Measurements from ENCODE around the gene XXYLT1. TPM values are rescaled to one million over a fixed set of nuclear protein-coding genes. Genes with fewer than 3 reads are reported as not detected.

Gene XXYLT1
- total and polyA plus RNA-seq, 12 donors, result 6.2 to 14.6 (median 9.3) TPM

DNA sequence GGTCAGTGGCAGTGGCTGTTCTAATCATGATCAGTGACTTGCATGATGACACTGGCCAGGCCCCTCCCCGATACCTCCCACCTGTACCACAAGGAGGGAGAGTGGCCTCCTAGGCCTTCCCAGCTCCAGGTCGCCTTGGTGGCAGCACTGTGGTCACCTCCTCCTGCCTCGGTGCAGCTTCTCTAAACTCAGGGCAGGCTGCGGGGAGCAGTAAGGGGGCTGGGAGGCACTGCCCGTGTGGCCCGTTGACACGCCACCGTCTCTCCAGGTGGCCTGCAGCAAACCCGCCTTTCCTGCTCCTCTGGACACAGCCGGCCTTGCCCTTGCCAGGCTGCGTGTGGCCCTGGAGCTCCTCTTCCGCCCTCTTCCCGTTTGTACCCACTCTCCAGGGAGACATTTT is 184.1 kb downstream of the XXYLT1 start:
- TF ChIP-seq POLR2A (IDR thresholded peaks at IDR 0.05), result no peak
- TF ChIP-seq, protein P1, sequence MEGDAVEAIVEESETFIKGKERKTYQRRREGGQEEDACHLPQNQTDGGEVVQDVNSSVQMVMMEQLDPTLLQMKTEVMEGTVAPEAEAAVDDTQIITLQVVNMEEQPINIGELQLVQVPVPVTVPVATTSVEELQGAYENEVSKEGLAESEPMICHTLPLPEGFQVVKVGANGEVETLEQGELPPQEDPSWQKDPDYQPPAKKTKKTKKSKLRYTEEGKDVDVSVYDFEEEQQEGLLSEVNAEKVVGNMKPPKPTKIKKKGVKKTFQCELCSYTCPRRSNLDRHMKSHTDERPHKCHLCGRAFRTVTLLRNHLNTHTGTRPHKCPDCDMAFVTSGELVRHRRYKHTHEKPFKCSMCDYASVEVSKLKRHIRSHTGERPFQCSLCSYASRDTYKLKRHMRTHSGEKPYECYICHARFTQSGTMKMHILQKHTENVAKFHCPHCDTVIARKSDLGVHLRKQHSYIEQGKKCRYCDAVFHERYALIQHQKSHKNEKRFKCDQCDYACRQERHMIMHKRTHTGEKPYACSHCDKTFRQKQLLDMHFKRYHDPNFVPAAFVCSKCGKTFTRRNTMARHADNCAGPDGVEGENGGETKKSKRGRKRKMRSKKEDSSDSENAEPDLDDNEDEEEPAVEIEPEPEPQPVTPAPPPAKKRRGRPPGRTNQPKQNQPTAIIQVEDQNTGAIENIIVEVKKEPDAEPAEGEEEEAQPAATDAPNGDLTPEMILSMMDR (IDR thresholded peaks at IDR 0.05), result no peak
- 83 to 95% (median 93%) methylated on average over 9 to 13 of the region's 13 CpGs for WGBS, 4 donors
- no peaks in the 10 kb centered on the region for H3K9me3 ChIP-seq (replicated peaks in 1 of 3)
- intact Hi-C loops (cut with DNase I), result no loop called here
- no peak overlapping the region for H3K4me3 ChIP-seq
- no peaks in the 10 kb centered on the region for H3K36me3 ChIP-seq (replicated peaks in 1 of 2)
- no peaks in the 10 kb centered on the region for H3K27me3 ChIP-seq
- DNase-seq, result no peak
- H3K4me1 ChIP-seq (replicated peaks in 1 of 2), result no peaks in the 10 kb centered on the region
- H3K27ac ChIP-seq, result no peak overlapping the region

DNA sequence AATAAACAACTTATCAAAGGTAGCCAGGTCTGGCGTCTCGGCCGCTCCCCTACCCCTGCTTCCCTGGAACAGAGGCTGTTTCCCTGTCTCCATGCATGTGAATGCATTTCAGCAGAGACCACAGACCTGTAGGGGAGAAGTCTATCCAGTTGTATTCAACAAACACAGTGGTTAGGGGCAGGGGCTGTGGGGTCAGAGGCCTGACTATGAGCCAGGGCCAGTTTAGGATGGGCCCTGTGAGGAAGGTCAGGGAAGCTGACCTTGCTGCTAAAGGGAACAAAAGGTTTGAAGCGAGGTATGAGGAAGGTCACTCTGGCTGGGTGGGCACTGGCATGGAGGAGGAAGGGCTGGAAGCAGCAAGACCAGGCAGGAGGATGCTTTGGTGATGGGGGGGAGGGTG is 184.6 kb downstream of the XXYLT1 start:
- H3K27me3 ChIP-seq, result no peaks in the 10 kb centered on the region
- no peak for DNase-seq
- no peaks in the 10 kb centered on the region for H3K36me3 ChIP-seq (replicated peaks in 1 of 2)
- H3K9me3 ChIP-seq (replicated peaks in 1 of 3), result no peaks in the 10 kb centered on the region
- no peak overlapping the region for H3K27ac ChIP-seq
- H3K4me1 ChIP-seq (replicated peaks in 1 of 2), result no peaks in the 10 kb centered on the region
- intact Hi-C loops (cut with DNase I), result no loop called here
- WGBS, 4 donors, result 91 to 93% (median 92%) methylated on average over 4 of the region's 4 CpGs
- TF ChIP-seq, protein P1 (IDR thresholded peaks at IDR 0.05), result no peak
- TF ChIP-seq POLR2A (IDR thresholded peaks at IDR 0.05), result no peak
- H3K4me3 ChIP-seq, result no peak overlapping the region

DNA sequence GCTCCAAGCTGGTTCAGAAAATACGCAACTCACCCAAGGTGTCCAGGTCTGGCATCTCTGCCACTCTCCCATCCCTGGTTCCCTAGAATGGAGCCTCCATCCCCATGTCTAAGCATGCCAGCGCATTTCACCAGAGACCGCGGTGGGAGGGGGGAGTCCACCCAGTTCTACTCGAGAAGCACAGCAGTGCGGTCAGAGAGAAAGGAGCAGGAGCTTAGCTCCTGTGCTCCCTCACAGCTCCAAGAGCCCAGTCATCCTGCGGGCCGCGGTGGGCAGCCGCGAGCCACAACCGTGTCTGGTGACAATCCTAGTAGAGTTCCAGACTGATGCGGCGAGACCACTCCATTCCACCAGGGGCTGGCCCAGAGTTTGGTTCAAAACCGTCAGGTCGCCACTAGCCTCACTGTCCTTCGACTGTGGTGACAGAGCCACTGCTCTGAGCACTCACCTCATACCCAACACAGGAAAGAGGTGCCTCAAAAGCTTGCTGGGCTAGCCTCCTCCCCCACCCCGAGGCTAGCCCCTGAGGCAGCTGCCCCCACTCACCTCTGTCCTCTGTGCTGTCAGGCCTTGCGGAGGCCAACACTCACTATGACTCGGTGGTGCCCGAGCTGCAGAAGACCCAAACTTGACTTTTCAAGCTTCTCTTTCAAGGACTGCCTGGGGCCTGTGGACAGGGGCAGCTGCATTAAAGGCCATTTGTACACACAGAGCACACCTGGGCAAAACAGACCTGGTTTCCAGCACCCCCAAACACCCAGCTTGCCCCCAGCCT is 185.4 kb downstream of the XXYLT1 start:
- TF ChIP-seq, protein P1 (IDR thresholded peaks at IDR 0.05), result no peak
- no peak for TF ChIP-seq POLR2A (IDR thresholded peaks at IDR 0.05)
- no peaks in the 10 kb centered on the region for H3K36me3 ChIP-seq (replicated peaks in 1 of 2)
- no peak overlapping the region for H3K4me3 ChIP-seq
- H3K9me3 ChIP-seq (replicated peaks in 1 of 3), result no peaks in the 10 kb centered on the region
- no peak overlapping the region for H3K27ac ChIP-seq
- no peak for DNase-seq
- H3K27me3 ChIP-seq, result no peaks in the 10 kb centered on the region
- intact Hi-C loops (cut with DNase I), result no loop called here
- WGBS, 4 donors, result 93 to 95% (median 94%) methylated on average over 16 to 21 of the region's 21 CpGs
- H3K4me1 ChIP-seq (replicated peaks in 1 of 2), result no peaks in the 10 kb centered on the region

DNA sequence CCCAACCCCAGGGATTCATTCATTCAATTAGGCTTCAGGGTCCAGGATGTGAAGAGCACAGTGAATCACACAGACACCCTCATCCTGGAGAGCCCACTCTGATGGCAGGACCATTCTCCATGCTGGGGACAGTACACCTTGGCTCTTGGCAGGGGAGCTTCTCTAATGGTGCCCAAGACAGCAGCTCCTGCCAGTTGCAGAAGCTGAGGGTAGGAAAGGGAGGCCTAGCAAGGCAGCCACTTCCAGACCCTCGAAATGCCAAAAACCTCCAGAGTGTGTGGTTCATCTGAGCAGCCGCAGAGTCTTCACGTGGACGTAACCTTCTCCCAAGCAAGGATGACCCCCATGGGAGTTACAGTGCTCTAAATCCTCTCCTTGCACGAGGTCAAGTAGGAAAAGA is 186.2 kb downstream of the XXYLT1 start:
- WGBS, 4 donors, result 87 to 95% (median 91%) methylated on average over 1 to 5 of the region's 5 CpGs
- Histone ChIP-seq H3K4me3 (no peak overlapping the region), H3K27me3 (no peaks in the 10 kb centered on the region), H3K9me3 (replicated peaks in 1 of 3) (no peaks in the 10 kb centered on the region), H3K4me1 (replicated peaks in 1 of 2) (no peaks in the 10 kb centered on the region), H3K36me3 (replicated peaks in 1 of 2) (no peaks in the 10 kb centered on the region), H3K27ac (no peak overlapping the region)
- no peak for DNase-seq
- intact Hi-C loops (cut with DNase I), result no loop called here
- TF ChIP-seq, protein P1 (IDR thresholded peaks at IDR 0.05), result no peak
- no peak for TF ChIP-seq POLR2A (IDR thresholded peaks at IDR 0.05)

All from adrenal gland (tissue), 12 donors.